Stimulated activated CD4-positive, alpha-beta T cell treated with anti-CD3 and anti-CD28 coated beads, Interleukin-2, amount 100 ng/mL, for 48 hours (primary cell): ENCODE data around the gene CCL4.
"Not testable (repeated sequence)": the region's sequence is repeated elsewhere in the genome, so short reads cannot be mapped to it uniquely, and the experiment has no call there.

ENCODE experiments used
- DNase-seq, 2 donors: peaks; one replicate each; pipeline ENCODE4 v3.0.0-alpha.2; 2020

Gene CCL4

DNA sequence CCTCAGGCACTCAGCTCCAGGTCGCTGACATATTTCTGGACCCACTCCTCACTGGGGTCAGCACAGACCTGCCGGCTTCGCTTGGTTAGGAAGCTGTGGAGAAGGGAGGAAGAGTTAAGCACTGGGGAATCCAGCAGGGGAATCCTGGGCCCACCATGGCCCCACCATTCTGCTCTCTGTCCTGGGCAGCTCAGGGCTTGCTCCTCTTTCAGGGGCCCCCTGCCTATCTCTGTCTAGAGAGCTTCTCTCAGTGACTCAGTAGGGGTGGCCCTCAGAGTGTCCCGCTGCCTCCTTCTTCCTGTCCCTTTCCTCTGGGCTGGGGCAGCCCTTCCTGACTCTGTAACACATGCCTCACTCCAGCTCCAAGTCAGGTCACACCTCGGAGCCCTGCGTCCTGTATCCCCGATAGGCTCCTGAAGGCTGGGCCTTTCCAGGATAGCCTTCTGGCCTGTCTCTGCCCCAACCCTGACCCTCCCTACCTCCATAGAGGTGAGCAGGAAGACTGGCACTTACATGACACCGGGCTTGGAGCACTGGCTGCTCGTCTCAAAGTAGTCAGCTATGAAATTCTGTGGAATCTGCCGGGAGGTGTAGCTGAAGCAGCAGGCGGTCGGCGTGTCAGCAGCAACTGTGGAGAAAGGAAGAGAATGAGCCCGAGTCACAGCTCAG, 14.8 kb upstream of the CCL4 start:
- no peak for DNase-seq

DNA sequence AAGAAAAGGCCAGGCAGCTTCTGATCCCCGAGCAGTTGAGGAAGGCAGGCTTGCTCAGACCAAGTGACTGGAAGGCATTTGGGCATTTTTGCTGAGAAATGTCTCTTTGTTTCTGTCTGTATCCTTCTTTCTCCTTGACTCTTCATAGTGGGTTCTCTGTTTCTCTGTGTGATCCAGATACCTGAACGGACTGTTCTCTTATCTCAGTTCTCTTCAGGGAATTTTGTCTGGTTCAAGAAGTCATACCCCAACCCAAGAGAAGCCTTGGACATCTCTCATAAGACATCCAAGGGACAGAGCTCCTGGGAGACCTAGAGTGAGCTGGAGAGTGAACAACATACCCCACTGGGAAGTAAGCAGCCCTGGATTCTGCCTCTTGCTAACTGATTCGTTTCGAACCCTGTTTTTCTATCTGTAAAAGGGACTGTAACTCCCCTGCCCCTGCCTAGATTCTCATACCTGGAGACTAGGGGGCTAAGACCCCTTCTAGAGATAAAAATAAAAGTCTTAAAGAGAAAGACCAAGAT, 14.2 kb upstream of the CCL4 start:
- DNase-seq, result no peak

GRCh38 chr17:36089888-36090836, 13.5 kb upstream of the CCL4 start, which contains the start of gene CCL3:
Gene CCL3, minus strand, starts transcription at chr17:36090143. Its CDS starts 85 bp downstream, at chr17:36090058.
- DNase-seq, result peak in 1 of 2 donors; percentile 44

DNA sequence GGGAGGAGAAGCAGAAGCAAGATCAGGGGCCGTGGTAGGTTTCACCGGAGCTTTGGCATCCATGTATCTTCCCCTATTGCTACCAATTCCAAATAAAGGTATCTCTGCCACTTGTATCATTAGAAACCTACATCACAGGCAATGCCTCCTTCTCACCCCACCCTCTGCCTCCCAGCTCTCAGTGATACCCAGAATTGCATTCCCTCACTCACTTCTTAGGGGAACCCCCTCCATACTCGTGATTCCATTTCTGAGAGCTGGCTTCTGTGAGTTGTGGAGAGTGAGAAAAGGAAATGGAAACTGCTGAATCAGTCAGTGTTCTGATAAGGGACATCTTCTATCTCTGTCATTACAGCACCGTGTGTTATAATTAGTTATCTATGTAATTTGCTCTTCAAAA, 11.4 kb upstream of the CCL4 start:
- no peak for DNase-seq

DNA sequence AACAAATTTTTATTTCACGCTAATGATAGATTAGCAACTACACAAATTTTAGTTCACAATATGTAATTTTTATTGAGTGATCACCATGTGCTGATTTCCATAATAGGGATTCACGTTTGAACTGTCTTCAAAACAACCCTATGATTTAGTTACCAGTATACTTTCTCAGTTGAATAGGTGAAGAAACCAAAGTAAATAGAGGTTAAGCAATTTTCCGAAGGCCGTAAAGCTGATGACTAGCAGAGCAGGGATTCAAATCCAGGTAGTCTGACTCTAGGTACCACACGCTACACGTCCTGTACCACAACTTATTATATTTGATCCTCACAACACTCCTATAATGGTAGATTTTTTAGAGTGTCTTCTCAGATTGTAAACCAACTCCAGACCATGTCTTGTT, 10.9 kb upstream of the CCL4 start:
- DNase-seq, result not testable (repeated sequence)

DNA sequence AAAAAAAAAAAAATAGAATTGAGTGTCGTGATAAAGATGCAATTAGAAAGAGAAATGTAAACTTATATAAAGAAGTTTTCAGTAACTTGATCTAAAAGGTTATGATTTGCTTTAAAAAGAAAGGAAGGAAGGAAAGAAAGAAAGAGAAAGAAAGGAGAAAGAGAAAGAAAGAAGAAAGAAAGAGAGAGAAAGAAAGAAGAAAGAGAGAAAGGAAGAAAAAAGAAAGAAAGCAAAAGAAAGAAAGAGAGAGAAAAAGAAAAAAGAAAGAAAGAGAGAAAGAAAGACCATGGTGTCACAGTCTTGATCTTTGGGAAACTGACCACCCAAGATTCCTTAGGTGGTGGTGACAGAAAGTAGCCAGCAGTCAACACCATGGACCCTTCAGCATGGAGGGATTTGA, 9.4 kb upstream of the CCL4 start:
- no peak for DNase-seq

DNA sequence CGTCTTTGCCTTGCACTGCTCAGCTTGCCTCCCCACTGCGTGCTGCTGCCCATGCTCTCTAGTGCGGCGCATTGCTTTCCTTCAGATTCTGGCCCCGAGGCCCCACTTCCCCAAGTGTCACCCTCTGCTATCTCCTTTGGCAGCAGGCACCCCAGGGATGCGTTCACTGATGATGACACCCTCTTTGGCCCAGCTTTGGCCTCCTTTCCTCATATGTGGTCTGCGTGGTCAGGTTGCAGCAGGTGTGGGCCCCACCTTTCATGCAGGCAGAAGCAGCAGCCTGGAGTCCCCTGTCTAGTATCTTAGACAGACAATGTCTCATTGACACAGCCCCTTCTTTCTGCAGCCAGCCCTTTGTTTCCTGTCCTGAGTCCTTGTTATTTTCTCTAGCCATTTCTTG, 8.9 kb upstream of the CCL4 start:
- DNase-seq, result no peak

DNA sequence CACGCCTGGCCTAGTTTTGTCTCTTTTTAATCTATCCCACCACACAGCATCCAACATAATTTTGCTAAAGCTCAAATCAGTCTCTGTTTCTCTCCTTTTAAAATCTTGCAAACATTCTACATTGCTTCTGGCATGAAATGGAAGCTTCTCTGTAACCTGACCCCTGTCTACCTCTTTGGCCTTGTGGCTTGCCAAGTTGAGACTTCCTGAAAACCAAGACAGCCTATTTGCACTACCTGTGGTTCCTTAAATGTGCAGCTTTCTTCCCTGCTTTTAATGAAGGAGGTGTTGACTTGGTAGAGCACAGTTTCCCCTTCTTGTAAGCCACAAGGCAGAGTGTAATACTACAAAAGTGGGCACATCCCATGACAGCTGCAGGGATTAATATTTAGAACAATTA, 7.6 kb upstream of the CCL4 start:
- DNase-seq, result no peak

GRCh38 chr17:36099004-36099403, 4.6 kb upstream of the CCL4 start:
- not testable (repeated sequence) for DNase-seq

DNA sequence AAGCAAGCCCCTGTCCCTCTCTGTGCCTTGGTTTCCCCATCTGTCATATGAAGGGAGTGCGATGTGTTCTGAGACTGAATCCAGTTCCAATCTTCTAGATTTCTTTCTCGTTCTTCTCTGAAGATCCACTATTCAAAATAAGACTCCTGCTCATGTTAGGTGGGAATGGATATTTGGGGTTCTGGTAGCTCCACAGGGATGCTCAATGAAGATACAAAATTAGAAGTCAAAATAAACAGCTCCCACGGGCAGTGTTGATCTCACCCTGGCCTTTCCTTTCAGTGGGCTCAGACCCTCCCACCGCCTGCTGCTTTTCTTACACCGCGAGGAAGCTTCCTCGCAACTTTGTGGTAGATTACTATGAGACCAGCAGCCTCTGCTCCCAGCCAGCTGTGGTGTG, 619 bp downstream of the CCL4 start:
- not testable (repeated sequence) for DNase-seq

DNA sequence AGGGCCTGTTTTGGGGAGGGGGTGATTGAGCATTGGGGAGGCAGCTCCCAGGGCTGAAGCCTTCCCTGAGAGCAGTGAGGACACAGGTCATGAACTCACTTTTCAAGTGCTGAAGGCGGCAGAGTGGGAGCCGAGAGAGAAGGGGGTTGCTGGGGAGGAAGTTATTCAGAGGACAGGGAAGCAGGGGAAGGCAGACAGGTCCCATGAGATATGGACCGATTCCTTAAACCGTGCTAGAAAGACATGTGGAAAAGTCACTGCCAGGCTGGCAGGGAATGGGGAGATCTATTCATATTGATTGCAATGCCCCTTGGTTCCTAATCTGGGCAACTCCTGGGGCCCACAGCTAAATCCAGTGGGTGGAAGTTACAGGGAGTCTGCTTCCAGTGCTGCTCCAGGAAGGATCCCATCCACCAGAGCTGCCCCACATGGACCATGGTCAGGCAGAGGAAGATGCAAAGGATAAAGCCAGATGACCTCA, 1.1 kb downstream of the CCL4 start:
- DNase-seq, result no peak

GRCh38 chr17:36105781-36106492, 2.3 kb downstream of the CCL4 start:
- no peak for DNase-seq

DNA sequence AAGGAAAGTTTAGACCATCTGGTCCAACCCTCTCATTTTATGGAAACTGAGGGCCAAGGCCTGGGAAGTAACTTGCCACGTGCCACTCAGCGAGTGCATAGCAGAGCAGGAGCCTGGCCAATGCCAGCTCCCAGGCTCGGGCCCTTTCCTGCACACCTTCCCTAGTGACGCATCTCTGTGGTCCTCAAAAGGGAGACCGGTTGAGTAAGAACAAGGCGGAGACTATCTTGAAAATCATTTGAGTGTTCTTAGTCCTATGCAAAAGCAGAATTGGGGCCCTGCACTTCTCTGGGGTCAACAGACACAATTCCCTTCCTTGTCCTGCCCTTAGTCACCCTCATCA, 2.8 kb downstream of the CCL4 start:
- no peak for DNase-seq

DNA sequence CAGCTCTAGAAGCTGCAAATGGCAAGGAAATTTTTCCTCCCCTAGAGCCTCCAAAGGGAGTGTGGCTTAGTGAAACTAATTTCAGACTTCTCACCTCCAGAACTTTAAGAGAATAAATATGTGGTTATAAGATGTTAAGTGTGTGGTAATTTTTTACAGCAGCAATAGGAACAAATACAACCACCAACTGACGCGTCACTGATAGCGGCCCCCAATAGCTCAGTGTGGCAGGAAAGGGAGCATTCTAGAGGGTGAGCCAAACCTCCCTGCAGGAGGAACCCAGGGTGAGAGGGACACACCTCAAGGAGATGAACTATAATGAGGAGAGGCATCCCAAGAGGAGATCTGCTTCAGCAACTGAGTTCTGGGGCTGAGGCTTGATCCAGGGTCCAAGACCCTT, 4.0 kb downstream of the CCL4 start:
- DNase-seq, result no peak

DNA sequence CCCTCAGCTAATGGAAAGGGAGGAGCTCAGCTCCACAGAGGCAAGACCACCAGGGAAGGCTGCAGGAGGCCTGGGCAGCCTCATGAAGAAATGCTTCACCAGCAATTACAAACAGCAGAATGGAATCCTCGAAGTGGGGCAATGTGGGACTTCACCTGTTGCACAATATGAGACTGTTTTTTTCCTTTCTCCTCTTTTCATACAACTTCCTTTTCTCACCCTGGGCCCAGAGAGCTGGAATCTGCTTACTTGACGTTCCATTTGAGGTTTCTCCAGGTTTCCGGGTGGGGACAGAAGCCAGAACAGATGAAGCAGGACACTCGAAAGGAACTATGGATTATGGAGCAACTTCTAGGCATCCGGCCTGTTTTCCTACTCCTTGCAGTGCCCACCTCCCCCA, 4.6 kb downstream of the CCL4 start:
- DNase-seq, result not testable (repeated sequence)

DNA sequence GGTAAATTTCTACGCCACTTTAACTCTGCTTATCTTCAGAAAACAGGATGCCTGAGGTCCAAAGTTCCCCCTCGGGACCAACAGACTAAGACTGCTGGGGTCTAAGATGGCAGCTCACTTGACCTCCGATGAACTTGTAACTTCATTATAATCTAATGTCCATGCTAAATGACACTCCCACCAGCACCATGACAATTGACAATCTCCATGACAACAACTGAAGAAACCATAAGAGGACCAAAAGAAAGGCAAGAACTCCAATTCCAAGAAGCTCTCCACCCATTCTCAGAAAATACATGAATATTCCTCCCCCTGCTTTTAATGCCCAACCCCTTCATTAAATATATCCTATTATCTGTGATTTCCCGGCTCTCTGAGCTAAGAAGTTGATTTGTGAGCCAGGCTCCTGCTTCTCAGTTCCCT, 7.5 kb downstream of the CCL4 start:
- no peak for DNase-seq

DNA sequence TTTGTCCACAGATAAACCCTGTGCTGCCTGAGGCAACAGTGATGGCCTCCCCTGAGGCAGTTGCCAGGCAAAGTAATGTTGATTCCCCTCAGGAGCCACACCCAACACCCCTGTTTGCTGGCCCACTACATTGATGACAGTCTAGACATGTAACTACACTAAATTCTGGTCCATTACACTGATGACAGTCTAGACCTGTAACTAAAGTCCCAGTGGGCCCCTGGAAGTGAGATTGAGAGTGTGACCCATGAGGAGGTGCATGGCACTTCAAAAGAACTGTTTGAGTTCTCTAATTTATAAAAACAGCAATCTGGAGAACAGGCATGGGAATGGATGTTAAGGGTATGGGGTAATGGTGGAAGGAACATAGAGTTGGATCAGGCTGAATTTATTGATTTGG, 8.9 kb downstream of the CCL4 start:
- no peak for DNase-seq

DNA sequence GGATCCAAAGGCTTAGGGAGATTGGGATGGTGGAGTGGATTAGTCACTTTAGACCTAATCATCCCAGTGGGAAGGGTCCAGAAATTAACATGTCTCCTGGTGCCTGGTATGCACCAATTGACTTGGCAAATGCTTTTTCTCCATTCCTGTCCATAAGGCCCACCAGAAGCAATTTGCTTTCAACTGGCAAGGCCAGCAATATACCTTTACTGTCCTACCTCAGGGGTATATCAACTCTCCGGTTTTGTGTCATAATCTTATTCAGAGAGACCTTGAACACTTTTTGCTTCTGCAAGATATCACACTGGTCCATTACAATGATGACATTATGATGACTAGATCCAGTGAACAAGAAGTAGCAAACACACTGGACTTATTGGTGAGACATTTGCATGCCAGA, 9.5 kb downstream of the CCL4 start:
- DNase-seq, result not testable (repeated sequence)

DNA sequence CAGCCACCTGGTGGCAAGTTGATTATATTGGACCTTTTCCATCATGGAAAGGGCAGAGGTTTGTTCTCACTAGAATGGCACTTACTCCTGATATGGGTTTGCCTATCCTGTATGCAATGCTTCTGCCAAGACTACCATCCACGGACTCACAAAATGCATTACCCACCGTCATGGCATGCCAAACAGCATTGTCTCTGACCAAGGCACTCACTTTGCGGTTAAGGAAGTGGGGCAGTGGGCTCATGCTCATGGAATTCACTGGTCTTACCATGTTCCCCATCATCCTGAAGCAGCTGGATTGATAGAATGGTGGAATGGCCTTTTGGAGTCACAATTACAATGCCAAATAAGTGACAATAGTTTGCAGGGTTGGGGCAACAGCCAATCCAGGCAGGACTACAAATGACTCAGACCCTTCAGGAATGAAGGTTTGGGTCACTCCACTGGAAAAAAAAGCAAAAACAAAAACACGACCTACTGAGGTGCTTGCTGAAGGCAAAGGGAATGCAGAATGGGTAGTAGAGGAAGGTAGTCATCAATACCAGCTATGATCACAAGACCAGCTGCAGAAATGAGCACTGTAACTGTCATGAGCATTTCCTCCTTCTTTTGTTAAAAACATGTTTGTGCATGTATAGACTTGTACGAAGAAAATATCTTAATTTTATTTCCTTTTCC, 11.5 kb downstream of the CCL4 start:
- DNase-seq, result not testable (repeated sequence)

DNA sequence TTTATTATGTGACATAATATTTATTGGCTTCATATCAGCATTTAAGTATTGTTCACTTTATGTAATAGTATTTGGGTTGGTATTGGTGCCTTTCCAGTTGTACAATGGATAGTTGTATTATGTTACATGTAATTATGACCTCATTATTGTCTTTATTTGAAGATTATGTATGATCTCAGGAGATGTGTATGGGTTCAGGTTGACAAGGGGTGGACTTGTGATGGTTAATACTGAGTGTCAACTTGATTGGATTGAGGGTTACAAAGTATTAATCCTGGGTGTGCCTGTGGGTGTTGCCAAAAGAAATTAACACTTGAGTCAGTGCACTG, 12.0 kb downstream of the CCL4 start:
- DNase-seq, result not testable (repeated sequence)

DNA sequence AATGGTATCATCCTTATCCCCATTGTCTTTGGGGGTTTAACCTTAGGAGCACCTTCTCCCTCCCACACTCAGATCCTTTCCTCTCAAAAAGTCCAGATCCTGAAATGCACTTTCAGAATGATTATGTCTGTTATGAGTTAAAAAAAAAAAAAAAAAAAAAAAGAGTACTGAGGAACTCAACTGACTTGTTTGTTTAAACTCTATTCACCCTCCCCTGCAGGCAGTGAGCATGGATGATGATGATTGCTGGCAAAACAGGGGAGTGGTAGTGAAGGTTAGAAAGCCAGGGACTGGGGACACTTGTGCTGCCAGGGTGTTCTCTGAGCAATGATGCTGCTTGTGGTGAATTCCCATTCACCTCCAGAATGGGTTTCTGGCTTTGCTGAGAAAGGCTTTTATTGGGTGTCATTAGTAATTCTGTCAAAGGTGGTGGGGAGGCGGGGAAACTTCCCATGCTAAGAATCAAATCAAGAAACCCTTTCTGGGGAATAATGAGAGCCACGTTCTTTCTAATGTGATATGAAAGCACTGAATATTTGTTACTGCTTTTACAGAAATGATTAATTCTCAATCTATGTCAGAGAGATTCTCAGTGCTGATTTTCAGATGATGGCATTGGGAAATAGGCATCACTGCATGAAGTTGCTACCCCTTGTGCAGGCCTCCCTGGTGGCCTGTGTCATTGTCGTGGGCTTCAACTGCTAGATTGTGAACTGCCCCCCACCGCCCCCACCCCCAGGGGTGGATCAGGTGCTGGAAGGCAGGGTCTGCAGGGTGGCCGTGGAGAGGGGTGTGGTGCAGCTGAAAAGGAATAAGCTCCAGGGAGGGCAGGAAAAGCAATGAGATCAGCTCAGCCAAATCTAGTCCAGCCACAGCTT, 14.1 kb downstream of the CCL4 start:
- DNase-seq, result peak in 1 of 2 donors; percentile 59
